C4-2B (cell line): ENCODE results near the gene TMEM117.

ENCODE experiments used
- H3K27ac ChIP-seq: fragments of 450-650 bp; 2 replicates; pipeline ENCODE4 v1.5.1; 2017
- ZFX ChIP-seq: fragments of 450-650 bp; IDR thresholded peaks from 2 replicates; pipeline ENCODE4 v1.6.1; 2017
- TF ChIP-seq, protein P1 (sequence below): fragments of 450-650 bp; conservative IDR thresholded peaks from 2 replicates; pipeline ENCODE4 v1.5.1; 2017; ENCODE audit warnings: mild to moderate bottlenecking

TMEM117 gene

DNA sequence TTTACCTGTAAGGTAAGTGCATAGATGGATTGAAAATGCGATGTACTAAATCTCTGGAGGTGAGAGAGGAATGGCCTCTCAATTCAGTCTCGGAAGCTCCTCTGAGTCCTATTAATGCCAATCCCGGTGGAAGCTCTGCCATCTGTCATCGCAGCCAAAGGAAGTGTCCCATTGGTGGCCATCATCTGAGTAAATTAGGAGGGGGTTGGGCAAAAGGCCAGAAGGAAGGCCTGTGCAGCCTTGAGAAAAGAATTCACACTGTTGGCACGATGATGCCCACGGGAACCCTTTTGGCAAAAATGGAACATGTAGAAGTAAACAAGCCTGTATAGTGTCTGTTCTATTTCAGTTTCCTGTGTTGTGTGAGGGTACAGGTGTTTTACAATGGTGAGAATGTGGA is 545.5 kb downstream of the TMEM117 start:
- TF ChIP-seq ZFX, result no peak
- TF ChIP-seq, protein P1, sequence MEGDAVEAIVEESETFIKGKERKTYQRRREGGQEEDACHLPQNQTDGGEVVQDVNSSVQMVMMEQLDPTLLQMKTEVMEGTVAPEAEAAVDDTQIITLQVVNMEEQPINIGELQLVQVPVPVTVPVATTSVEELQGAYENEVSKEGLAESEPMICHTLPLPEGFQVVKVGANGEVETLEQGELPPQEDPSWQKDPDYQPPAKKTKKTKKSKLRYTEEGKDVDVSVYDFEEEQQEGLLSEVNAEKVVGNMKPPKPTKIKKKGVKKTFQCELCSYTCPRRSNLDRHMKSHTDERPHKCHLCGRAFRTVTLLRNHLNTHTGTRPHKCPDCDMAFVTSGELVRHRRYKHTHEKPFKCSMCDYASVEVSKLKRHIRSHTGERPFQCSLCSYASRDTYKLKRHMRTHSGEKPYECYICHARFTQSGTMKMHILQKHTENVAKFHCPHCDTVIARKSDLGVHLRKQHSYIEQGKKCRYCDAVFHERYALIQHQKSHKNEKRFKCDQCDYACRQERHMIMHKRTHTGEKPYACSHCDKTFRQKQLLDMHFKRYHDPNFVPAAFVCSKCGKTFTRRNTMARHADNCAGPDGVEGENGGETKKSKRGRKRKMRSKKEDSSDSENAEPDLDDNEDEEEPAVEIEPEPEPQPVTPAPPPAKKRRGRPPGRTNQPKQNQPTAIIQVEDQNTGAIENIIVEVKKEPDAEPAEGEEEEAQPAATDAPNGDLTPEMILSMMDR, result no peak
- no peak overlapping the region for H3K27ac ChIP-seq

DNA sequence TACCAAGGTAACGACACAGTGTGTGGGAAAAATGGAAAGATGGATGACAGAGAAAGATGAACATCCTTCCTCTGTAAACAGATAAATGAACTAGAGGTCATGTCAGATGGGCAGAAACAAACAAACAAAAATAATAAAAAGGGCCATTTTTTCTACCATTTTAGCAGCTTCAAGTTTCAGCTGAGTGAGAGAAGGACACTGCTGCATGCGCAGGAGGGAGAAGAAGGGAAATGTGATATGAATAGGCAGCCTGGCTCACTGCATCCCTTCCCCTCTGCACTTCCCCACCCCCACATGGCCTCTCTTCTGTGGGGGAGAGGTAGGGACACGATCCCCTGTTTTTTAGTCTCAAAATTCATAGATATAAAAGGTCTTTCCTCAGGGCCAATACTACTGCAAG is 548.3 kb downstream of the TMEM117 start:
- no peak for TF ChIP-seq ZFX
- TF ChIP-seq, protein P1, result no peak

DNA sequence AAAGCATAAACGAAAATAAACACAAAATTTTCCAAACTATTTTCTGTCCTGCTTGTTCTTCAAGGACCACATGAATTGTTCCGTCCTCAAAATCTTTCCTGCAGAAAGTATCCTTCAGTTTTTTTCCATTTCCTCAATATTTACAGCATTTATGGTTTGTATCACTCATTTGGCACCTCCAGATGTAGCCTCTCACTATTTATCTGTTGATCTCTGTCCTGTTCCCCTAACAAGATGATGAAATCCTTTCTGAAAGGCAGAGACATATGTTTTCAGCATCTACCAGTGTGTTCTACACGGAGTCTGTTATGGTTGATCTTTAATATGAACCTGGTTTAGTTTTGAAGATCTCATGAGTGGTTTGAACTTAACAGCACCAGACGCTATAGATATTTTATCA is 550.1 kb downstream of the TMEM117 start:
- no peak for TF ChIP-seq ZFX
- TF ChIP-seq, protein P1, result no peak
- H3K27ac ChIP-seq, result no peak overlapping the region

More for the DNA sequence above, 548.3 kb downstream of the TMEM117 start:
- no peak overlapping the region for H3K27ac ChIP-seq

DNA sequence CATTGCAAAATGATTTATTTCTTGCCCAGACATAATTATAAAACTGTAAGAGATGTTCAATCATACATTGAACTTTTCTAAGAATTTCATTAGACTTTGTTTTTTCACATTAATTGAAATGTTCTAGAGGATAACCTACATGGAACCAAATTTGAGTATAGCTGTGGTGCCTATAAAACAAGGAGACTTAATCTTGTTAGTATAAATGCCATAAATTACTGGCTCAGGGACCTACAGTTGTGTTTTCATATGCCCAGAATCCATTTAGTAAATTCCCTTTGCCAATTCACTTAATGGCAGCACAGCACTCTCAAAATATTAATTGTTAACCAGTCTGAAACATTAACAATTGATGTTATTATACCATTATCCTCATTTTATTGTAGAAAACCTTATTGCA is 551.7 kb downstream of the TMEM117 start:
- H3K27ac ChIP-seq, result no peak overlapping the region
- no peak for TF ChIP-seq ZFX
- TF ChIP-seq, protein P1, result no peak

DNA sequence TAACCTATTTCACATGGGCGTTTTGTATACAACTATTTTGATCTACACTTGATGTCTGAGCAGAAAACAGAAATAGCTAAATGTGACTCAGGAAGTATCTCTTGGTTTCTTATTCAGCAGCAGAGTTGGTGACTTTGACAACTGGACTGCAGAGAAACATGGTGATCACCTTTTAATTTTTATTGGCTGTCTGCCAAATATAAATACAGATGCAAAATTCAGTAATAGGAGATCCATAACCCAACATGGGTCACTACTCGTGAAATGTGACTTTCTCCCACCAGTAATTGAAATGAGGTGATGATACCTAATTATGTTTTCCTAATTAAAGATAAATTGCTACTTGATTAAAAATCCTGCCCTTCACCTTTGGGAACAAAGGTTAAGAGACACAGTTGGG is 553.2 kb downstream of the TMEM117 start:
- no peak for TF ChIP-seq ZFX
- TF ChIP-seq, protein P1, result no peak
- H3K27ac ChIP-seq, result no peak overlapping the region

DNA sequence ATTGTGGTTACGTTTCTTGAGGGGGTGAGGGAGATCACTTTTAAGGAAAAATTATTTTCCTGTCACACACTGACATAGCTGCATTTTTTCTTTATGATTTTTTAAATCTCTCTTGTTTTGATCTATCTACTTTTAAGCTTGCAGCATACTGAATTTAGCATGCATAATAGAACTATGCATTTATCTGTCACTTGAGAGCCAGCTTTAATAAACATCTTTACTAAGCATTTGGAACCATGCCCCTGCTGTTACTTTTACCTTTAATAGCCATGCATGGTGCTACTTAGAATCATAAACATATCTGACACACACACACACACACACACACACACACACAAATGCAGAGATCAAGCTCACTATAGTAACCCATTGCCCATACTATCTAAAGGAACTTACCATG is 554.0 kb downstream of the TMEM117 start:
- no peak overlapping the region for H3K27ac ChIP-seq
- TF ChIP-seq, protein P1, result no peak
- no peak for TF ChIP-seq ZFX

DNA sequence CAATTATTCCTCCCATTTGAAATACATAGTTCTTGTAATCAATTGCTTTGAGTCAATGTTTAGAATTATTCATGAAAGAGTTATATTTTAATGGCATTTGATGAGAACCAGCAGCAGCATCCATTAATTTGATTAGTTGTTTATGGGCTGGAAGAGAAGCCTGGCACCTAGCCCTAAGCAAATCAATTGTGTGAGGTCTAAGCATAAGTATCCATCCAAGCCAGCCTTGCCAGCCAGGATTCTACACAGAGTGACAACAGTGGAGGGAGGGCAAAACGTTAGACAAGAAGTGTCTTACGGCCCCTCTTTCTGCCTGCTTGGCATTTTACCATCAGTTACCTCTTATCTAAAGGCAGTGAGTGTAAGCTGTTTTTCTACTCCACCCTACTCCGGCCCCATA is 561.8 kb downstream of the TMEM117 start:
- no peak overlapping the region for H3K27ac ChIP-seq
- no peak for TF ChIP-seq ZFX
- TF ChIP-seq, protein P1, result no peak
